Measurements from ENCODE around the gene ADGRF4.

ADGRF4 gene

DNA sequence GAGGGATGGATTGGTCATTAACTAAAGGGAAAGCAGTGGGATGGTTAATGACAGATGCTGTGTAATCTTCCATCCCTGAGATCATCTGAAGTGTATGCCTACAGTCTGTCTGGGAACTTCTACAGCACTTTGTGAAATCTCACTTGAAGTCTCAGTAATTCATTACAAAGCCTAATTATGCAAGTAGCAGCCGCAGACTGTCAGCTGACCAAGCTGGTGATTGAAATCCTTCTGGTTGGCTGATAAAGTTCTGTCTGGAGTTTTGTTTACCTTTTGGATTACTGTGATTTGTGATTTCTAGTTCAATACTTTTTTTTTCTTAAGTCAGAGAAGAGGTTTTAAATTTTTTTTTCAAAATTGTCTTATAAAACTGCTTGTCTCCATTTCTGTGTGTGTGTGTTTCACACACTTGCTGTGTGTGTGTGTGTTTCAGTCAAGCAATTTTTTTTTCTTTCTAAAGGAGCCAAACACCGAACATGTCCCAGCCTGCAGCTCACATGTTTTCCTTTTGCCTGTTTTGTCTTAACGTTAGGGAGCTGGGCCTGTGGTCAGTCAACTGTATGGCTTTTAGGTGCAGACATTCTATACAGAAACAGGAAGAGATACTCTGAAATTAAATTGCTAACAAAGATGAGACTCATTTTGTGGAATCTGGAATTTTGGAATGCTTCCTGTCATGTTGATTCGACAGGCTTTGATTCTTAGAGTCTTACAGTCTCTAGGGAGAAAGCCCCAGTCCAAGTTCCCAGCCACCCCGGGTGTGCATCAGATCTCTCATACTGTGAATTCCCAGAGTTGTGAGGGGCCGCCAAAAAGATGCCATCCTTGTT lies 28.5 kb upstream of the ADGRF4 start:
- TF ChIP-seq POLR2AphosphoS5 (IDR thresholded peaks at IDR 0.05; ENCODE audit: low read depth, low read length) (no peak), TAF1 (IDR thresholded peaks at IDR 0.05; ENCODE audit: borderline replicate concordance, insufficient read depth, low read length) (no peak), SIN3A (IDR thresholded peaks at IDR 0.05; ENCODE audit: borderline replicate concordance, insufficient read depth, low read length) (no peak), FOXP2 (optimal IDR thresholded peaks at IDR 0.05; ENCODE audit: borderline replicate concordance, extremely low read depth, extremely low read length, insufficient read depth) (no peak)
- TF ChIP-seq, protein P1, sequence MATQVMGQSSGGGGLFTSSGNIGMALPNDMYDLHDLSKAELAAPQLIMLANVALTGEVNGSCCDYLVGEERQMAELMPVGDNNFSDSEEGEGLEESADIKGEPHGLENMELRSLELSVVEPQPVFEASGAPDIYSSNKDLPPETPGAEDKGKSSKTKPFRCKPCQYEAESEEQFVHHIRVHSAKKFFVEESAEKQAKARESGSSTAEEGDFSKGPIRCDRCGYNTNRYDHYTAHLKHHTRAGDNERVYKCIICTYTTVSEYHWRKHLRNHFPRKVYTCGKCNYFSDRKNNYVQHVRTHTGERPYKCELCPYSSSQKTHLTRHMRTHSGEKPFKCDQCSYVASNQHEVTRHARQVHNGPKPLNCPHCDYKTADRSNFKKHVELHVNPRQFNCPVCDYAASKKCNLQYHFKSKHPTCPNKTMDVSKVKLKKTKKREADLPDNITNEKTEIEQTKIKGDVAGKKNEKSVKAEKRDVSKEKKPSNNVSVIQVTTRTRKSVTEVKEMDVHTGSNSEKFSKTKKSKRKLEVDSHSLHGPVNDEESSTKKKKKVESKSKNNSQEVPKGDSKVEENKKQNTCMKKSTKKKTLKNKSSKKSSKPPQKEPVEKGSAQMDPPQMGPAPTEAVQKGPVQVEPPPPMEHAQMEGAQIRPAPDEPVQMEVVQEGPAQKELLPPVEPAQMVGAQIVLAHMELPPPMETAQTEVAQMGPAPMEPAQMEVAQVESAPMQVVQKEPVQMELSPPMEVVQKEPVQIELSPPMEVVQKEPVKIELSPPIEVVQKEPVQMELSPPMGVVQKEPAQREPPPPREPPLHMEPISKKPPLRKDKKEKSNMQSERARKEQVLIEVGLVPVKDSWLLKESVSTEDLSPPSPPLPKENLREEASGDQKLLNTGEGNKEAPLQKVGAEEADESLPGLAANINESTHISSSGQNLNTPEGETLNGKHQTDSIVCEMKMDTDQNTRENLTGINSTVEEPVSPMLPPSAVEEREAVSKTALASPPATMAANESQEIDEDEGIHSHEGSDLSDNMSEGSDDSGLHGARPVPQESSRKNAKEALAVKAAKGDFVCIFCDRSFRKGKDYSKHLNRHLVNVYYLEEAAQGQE (IDR thresholded peaks at IDR 0.05; ENCODE audit: insufficient read depth in 1 of 2, low read depth in 2 of 2, low read length in 2 of 2) = no peak

DNA sequence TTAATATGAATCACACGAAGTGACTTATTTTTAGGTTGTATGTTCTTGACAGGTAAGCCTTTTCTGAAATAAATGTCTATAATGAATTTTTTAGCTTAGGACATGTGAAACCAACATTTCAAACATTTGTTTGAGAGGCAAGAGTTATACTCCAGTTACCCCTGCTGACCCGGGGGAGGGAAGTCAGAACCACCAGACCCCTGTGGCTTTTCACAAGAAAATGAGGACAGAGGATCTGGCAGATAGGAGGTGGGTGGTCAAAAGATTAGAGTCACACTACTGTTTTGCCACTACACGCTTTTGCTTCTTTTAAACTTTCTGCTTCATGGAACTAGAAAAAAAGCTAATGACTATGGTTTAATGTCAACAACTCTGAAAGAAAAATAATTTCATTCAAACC lies 27.5 kb upstream of the ADGRF4 start:
- TF ChIP-seq SIN3A (IDR thresholded peaks at IDR 0.05; ENCODE audit: borderline replicate concordance, insufficient read depth, low read length) (no peak), POLR2AphosphoS5 (IDR thresholded peaks at IDR 0.05; ENCODE audit: low read depth, low read length) (no peak), FOXP2 (optimal IDR thresholded peaks at IDR 0.05; ENCODE audit: borderline replicate concordance, extremely low read depth, extremely low read length, insufficient read depth) (no peak), TAF1 (IDR thresholded peaks at IDR 0.05; ENCODE audit: borderline replicate concordance, insufficient read depth, low read length) (no peak)
- TF ChIP-seq, protein P1 (IDR thresholded peaks at IDR 0.05; ENCODE audit: insufficient read depth in 1 of 2, low read depth in 2 of 2, low read length in 2 of 2) = no peak

- no peak for TF ChIP-seq SIN3A (IDR thresholded peaks at IDR 0.05; ENCODE audit: borderline replicate concordance, insufficient read depth, low read length)
- TF ChIP-seq POLR2AphosphoS5 (IDR thresholded peaks at IDR 0.05; ENCODE audit: low read depth, low read length) = no peak
- no peak for TF ChIP-seq FOXP2 (optimal IDR thresholded peaks at IDR 0.05; ENCODE audit: borderline replicate concordance, extremely low read depth, extremely low read length, insufficient read depth)
- TF ChIP-seq, protein P1 (IDR thresholded peaks at IDR 0.05; ENCODE audit: insufficient read depth in 1 of 2, low read depth in 2 of 2, low read length in 2 of 2) = no peak
- TF ChIP-seq TAF1 (IDR thresholded peaks at IDR 0.05; ENCODE audit: borderline replicate concordance, insufficient read depth, low read length) = no peak
Measured at GRCh38 chr6:47671777-47672176, 26.6 kb upstream of the ADGRF4 start.

DNA sequence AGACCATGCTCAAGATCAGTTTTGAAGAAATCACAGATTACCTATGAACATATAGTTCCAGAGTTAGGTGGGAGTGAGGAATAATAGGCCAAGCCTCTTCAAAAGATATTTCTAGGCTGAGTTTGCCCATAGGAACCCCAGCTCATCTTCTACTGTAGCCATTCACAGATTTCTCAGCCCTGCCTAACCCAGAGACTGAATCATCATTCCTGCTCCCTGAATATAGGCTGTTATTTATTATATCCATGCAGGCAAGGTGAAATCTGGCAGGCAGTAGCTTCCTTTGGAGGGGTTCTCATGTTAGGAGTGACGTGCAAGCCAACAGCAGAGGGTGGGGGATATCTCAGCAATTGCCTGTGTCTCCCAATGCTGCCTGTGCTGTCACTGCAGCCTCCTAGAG lies 25.6 kb upstream of the ADGRF4 start:
- TF ChIP-seq SIN3A (IDR thresholded peaks at IDR 0.05; ENCODE audit: borderline replicate concordance, insufficient read depth, low read length) = no peak
- TF ChIP-seq TAF1 (IDR thresholded peaks at IDR 0.05; ENCODE audit: borderline replicate concordance, insufficient read depth, low read length) = no peak
- no peak for TF ChIP-seq POLR2AphosphoS5 (IDR thresholded peaks at IDR 0.05; ENCODE audit: low read depth, low read length)
- TF ChIP-seq, protein P1 (IDR thresholded peaks at IDR 0.05; ENCODE audit: insufficient read depth in 1 of 2, low read depth in 2 of 2, low read length in 2 of 2) = no peak
